HG03520 (cell line): ENCODE results near the gene CAMSAP3.
"Not testable (repeated sequence)": the region's sequence is repeated elsewhere in the genome, so short reads cannot be mapped to it uniquely, and the experiment has no call there.

Source experiments
- ATAC-seq: cut with Tn5 transposase; IDR thresholded peaks from one replicate; pipeline ENCODE4 v1.9.1; 2021; ENCODE audit warnings: mild to moderate bottlenecking, moderate library complexity; ENCODE audit not compliant: unreplicated experiment

CAMSAP3 gene

DNA sequence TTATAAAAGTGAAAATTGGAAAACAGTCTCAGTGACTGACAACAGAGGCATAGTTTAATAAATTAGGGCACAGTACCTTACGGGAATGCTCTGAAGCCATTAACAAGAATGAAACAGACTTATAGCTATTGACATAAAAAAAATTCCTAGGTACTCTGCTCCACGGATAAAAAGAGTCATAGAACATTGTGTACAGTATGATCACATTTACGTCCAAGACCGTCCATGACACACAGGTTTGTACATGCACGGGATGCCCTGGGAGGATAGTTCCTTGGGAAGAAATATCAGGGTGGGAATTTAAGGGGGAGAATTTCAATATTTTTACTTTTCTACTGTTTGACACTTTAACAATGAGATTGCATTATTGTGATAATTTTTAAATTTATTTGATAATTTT, 24.9 kb upstream of the CAMSAP3 start:
- ATAC-seq: no peak

- ATAC-seq: no peak
Observed at GRCh38 chr19:7575434-7576040, 20.1 kb upstream of the CAMSAP3 start.

- ATAC-seq: not testable (repeated sequence)
Observed at GRCh38 chr19:7577422-7577821, 18.2 kb upstream of the CAMSAP3 start.

- ATAC-seq: no peak
Observed at GRCh38 chr19:7578127-7578526, 17.5 kb upstream of the CAMSAP3 start.

GRCh38 chr19:7579182-7579581, 16.5 kb upstream of the CAMSAP3 start:
- no peak for ATAC-seq

DNA sequence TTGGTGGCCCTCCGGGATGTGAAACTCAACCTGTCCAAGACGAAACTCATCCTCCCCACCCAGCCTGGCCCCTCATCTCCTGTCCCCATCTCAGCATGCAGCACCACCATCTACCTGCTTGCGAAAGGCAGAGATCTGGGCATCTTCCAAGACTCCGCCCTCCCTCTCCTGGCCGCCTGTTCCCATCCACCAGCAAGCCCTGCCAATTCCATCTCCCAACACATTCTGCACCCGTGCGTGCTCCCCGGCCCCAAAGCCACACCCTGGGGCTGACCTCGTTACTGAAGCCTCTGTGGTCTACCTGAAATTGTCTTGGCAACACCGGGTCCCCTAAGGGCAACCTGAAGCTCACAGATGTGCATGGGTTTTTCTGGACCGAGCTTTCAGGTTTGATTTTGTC, 13.2 kb upstream of the CAMSAP3 start:
- no peak for ATAC-seq

GRCh38 chr19:7589822-7590221, 5.8 kb upstream of the CAMSAP3 start:
- ATAC-seq: no peak

- ATAC-seq: no peak
Observed at GRCh38 chr19:7590256-7590655, 5.4 kb upstream of the CAMSAP3 start.

- no peak for ATAC-seq
Observed at GRCh38 chr19:7596211-7596937, 711 bp downstream of the CAMSAP3 start.

DNA sequence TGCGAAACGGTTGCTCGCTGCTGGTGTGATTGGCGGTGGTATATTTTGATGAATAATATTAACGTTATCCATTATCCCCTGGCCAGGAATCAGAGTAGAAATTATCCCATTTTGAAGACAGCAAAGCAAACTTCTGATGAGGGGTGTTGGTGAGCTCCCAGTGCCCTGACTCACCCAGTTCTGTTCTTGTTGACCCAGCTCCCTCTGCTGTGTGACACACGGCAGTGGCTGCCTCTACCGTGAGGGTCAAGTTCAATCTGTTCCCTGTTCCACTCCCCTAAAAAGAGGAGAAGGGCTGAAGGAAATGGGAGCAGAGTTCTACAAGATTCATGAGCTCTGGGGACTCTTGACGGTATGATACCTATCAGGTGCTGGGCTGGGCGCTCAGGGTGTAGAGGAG, 2.0 kb downstream of the CAMSAP3 start:
- ATAC-seq: no peak

GRCh38 chr19:7598180-7598579, 2.5 kb downstream of the CAMSAP3 start:
- ATAC-seq: no peak

- ATAC-seq: no peak
Observed at GRCh38 chr19:7600721-7601120, 5.1 kb downstream of the CAMSAP3 start.

- ATAC-seq: no peak
Observed at GRCh38 chr19:7602240-7602934, 6.7 kb downstream of the CAMSAP3 start.

- ATAC-seq: no peak
Observed at GRCh38 chr19:7602935-7603497, 7.4 kb downstream of the CAMSAP3 start.

GRCh38 chr19:7603919-7604318, 8.3 kb downstream of the CAMSAP3 start:
- no peak for ATAC-seq

DNA sequence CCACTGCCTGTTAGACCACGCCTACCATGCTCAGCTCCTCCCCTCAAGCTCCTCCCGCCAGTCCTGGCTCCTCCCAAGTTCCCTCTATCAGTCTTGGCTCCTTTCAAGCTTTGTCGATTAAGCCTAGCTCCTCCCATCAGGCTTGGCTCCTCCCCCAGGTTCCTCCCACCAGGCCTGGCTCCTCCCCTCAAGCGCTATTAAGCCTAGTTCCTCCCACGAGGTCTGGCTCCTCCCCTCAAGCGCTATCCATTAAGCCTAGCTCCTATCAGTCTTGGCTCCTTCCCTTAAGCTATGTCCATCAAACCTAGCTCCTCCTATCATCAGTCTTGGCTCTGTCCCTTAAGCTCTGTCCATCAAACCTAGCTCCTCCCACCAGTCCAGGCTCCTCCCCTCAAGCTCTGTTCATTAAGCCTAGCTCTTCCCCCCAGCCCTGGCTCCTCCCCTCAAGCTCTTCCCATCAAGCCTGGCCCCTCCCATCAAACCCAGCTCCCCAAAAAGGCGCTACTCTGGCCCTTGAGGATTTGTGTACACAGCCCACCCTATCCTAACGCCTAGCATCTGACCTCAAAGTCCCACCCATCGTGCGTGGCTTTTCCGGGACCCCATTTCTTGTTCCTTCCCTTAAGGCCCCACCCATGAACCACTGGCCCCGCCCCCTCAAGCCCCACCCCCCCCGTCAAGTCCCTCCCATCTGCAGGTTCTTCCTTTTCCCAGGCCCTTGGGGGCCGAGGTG, 10.0 kb downstream of the CAMSAP3 start:
- no peak for ATAC-seq

DNA sequence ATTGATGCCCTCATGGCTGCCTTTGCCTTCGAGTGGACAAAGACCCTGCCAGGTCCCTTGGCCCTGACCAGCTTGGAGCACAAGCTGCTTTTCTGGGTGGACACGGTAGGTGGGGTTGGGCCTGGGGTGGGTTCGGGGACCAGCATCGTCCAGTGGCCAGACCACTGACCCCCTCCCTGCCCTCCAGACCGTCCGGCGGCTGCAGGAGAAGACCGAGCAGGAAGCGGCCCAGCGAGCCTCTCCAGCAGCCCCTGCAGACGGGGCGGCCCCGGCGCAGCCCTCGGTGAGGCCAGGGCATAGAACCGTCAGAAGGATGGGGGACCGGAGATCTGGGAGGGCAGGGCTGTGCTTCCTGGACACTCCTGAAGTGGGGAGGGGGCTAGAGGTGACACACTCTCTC, 10.6 kb downstream of the CAMSAP3 start:
- no peak for ATAC-seq

GRCh38 chr19:7607212-7607873, 11.7 kb downstream of the CAMSAP3 start:
- ATAC-seq: no peak

DNA sequence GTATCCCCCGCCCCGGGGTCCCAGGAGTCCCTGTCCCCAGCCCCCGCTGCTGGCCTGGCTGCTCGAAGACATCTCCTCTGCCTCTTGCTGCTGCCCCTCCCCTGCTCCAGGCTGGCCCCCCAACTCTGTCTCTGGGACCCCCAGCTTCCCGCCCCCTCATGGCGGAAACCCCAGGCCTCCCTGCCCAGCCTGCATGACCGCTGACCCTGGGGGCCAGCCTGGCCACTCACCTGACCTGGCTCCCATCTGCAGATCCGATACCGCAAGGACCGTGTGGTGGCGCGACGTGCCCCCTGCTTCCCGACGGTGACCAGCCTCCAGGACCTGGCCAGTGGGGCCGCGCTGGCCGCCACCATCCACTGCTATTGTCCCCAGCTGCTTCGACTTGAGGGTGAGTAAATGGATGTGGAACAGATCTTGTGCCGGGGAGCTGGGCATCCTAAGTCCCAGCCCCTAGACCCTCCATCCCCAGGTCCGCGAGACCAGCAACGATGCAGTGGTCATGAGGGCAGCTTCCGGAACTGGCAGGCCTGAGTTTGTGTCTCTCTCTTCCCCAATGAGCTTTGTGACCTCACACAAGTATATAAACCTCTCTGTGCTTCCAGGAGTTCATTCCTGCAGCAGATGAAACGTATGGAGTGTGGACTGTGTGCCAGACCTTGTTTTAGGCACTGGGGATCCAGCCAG, 12.4 kb downstream of the CAMSAP3 start:
- no peak for ATAC-seq
